Uterus (tissue), 2 donors: ENCODE results near the gene CAVIN2.

ENCODE experiments used
- POLR2A ChIP-seq, 2 donors: fragments of 450-650 bp; IDR thresholded peaks; one replicate each; pipeline ENCODE4 v1.6.1; 2016; ENCODE audit warnings: antibody characterized with exemption in 2 of 2, mild to moderate bottlenecking in 1 of 2, moderate library complexity in 1 of 2
- TF ChIP-seq, protein P1 (sequence below), 4 experiments: fragments of 200-600 bp in 2 of 4; fragments of 450-650 bp in 2 of 4; sonication (generic) in 2 of 4; IDR thresholded peaks; one replicate each; pipeline ENCODE4 v1.5.1; 2016 to 2019; ENCODE audit warnings: antibody characterized with exemption in 4 of 4, mild to moderate bottlenecking in 2 of 4, moderate library complexity in 1 of 4

DNA sequence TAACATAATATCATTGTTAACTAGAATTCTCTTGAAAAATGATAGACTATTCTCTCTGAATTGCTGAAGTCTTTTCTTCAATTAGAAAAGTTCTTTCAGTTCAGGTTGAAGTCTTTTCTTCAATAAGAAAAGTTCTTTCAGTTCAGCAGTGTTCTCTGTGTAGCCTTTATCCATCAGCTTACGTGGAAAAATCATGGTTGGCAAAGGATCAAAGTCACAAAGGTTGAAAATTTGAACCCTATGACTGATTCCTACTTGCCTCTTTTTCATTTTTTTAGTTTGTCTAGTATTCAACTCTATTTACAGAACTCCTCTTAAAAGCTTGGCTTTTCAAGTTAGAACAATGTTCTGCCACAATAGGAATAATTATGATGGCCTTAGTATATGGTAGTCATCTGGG, 25.8 kb downstream of the CAVIN2 start:
- TF ChIP-seq POLR2A (IDR thresholded peaks at IDR 0.05), result no peak
- TF ChIP-seq, protein P1, sequence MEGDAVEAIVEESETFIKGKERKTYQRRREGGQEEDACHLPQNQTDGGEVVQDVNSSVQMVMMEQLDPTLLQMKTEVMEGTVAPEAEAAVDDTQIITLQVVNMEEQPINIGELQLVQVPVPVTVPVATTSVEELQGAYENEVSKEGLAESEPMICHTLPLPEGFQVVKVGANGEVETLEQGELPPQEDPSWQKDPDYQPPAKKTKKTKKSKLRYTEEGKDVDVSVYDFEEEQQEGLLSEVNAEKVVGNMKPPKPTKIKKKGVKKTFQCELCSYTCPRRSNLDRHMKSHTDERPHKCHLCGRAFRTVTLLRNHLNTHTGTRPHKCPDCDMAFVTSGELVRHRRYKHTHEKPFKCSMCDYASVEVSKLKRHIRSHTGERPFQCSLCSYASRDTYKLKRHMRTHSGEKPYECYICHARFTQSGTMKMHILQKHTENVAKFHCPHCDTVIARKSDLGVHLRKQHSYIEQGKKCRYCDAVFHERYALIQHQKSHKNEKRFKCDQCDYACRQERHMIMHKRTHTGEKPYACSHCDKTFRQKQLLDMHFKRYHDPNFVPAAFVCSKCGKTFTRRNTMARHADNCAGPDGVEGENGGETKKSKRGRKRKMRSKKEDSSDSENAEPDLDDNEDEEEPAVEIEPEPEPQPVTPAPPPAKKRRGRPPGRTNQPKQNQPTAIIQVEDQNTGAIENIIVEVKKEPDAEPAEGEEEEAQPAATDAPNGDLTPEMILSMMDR (IDR thresholded peaks at IDR 0.05), result no peak
